Measurements from ENCODE around the gene SLX9. TPM values are rescaled to one million over a fixed set of nuclear protein-coding genes. Genes with fewer than 3 reads are reported as not detected.

SLX9 gene
- total and polyA plus RNA-seq, 2 donors (not counting 3 experiments of a cell fraction or from before 2014, with no cell fraction given) = 27.0 to 50.6 TPM

DNA sequence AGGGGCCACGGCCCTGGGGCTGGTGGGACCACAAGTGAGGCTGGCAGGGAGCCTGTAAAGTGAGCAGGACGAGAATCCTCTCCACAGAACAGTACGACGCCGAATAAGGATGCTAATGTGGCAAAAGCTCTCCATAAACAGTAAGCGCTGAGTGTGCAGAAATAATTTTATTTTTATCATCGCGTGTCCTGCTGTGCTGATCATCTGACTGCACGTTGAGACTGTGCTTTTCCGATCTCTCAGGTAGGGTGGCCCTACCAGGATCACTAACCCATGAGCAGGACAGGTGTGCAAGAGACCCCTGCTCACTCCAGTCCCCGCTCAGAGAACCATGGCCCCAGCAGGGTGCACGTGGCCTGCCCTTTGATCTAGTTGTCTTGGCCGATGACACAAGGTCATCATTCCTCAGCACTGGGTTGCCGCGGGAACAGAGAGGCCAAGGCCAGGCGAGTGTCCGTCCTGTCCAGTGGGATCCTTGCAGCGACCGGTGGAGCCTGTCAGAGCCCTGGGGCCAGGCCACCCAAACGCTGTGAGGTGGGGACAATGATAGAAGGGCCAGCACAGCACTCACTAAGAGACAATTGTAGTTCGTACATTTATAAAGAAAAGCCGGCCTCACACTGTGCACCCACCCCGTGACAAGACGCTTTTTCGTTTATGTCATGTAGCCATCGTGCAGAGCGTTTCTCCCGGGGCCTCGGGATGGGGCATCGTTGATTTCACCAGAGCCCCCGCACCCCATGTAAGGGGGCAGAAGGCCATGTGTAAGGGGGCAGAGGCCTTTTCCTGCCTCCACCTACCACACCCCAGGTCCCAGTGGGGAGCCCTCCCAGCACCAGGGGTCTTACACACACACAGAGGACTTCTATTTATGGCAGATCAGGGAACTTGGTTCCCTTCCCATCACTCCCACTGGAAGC, 81.9 kb downstream of the SLX9 start:
- DNase-seq (ENCODE audit: low read depth, low spot score) (no peak), FAIRE-seq (no peak)
- ChIA-PET POLR2A (no interaction called here), CTCF (interaction anchor here (1.5 to 2.1 kb wide), 2 partner anchors 72 to 107 kb away, joined by 4 to 5 read pairs; no protein-coding TSS in a partner anchor)
- H3K9me1 ChIP-seq (replicated peaks; ENCODE audit: control insufficient read depth, extremely low read depth, insufficient read depth, low read length) = no peaks in the 10 kb centered on the region
- no peaks in the 10 kb centered on the region for H3K36me3 ChIP-seq (ENCODE audit: control insufficient read depth in 2 of 2, extremely low read depth in 1 of 2, insufficient read depth in 2 of 2, low read length in 2 of 2)
- no peaks in the 10 kb centered on the region for H3K9me3 ChIP-seq (replicated peaks; ENCODE audit: control insufficient read depth, insufficient read depth, low read length)
- H3K4me1 ChIP-seq (ENCODE audit: control insufficient read depth, extremely low read depth, insufficient read depth, low read length) = peaks cover 10% of the 10 kb centered on the region
- H3K4me2 ChIP-seq (ENCODE audit: insufficient read depth, low read length) = no peak overlapping the region
- no peak overlapping the region for H3K27ac ChIP-seq (ENCODE audit: insufficient read depth, low read depth, low read length)
- TF ChIP-seq, protein P1, sequence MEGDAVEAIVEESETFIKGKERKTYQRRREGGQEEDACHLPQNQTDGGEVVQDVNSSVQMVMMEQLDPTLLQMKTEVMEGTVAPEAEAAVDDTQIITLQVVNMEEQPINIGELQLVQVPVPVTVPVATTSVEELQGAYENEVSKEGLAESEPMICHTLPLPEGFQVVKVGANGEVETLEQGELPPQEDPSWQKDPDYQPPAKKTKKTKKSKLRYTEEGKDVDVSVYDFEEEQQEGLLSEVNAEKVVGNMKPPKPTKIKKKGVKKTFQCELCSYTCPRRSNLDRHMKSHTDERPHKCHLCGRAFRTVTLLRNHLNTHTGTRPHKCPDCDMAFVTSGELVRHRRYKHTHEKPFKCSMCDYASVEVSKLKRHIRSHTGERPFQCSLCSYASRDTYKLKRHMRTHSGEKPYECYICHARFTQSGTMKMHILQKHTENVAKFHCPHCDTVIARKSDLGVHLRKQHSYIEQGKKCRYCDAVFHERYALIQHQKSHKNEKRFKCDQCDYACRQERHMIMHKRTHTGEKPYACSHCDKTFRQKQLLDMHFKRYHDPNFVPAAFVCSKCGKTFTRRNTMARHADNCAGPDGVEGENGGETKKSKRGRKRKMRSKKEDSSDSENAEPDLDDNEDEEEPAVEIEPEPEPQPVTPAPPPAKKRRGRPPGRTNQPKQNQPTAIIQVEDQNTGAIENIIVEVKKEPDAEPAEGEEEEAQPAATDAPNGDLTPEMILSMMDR (IDR thresholded peaks at IDR 0.05; ENCODE audit: extremely low read depth in 1 of 2, insufficient read depth in 1 of 2, low read depth in 1 of 2, low read length in 2 of 2) = no peak
- TF ChIP-seq, protein P2, sequence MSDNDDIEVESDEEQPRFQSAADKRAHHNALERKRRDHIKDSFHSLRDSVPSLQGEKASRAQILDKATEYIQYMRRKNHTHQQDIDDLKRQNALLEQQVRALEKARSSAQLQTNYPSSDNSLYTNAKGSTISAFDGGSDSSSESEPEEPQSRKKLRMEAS (IDR thresholded peaks at IDR 0.05; ENCODE audit: insufficient read depth, insufficient read length) = no peak
- TF ChIP-seq POLR2AphosphoS5 (IDR thresholded peaks at IDR 0.05; ENCODE audit: insufficient read depth, low read depth, low read length) (no peak), FOS (IDR thresholded peaks at IDR 0.05; ENCODE audit: borderline replicate concordance, insufficient read depth, low read length) (no peak), MYC (IDR thresholded peaks at IDR 0.05; ENCODE audit: low read depth, low read length) (no peak), GATA2 (IDR thresholded peaks at IDR 0.05; ENCODE audit: insufficient read depth, insufficient read length, low read depth, low read length) (no peak), EZH2 (IDR thresholded peaks at IDR 0.05; ENCODE audit: borderline replicate concordance, low read depth, low read length, severe bottlenecking) (no peak), POLR2A (IDR thresholded peaks at IDR 0.05; ENCODE audit: low read depth, low read length) (no peak), JUN (IDR thresholded peaks at IDR 0.05; ENCODE audit: borderline replicate concordance, insufficient read depth, insufficient read length, low read depth) (no peak)
- no peaks in the 10 kb centered on the region for H3K79me2 ChIP-seq (ENCODE audit: control insufficient read depth, insufficient read depth, low read length)
- intact Hi-C loops (cut with micrococcal nuclease) = no loop called here
- no peak overlapping the region for H3K9ac ChIP-seq (replicated peaks; ENCODE audit: extremely low read depth, insufficient read depth, low read length)
- no peaks in the 10 kb centered on the region for H4K20me1 ChIP-seq (replicated peaks; ENCODE audit: control insufficient read depth, extremely low read depth, insufficient read depth, low read length)
- BruUV-seq (replicated peaks) = no TSS peak
- H3K27me3 ChIP-seq (ENCODE audit: control insufficient read depth in 2 of 2, insufficient read depth in 2 of 2, low read length in 2 of 2) = no peaks in the 10 kb centered on the region
- H3K4me3 ChIP-seq (replicated peaks in 1 of 3; ENCODE audit: insufficient read depth in 1 of 3, low read depth in 1 of 3, low read length in 3 of 3) = no peak overlapping the region
- dilution Hi-C loops (cut with MboI; ENCODE audit: extremely low pct_ligation_motif_present, low sequenced_read_pairs) = no loop called here
- no peak overlapping the region for H2AFZ ChIP-seq (ENCODE audit: low read depth, low read length)

Data from endothelial cell of umbilical vein (primary cell).